GM13976 (cell line): Measurements from ENCODE around the gene TARDBP.
A peak's percentile ranks its signal among the peaks of the same experiment; 100 is the strongest.
"Not testable (repeated sequence)": the region's sequence is repeated elsewhere in the genome, so short reads cannot be mapped to it uniquely, and the experiment has no call there.

ENCODE experiments used
- DNase-seq: peaks from one replicate; pipeline ENCODE4 v3.0.0; 2012; ENCODE audit warnings: low spot score
- CTCF ChIP-seq: IDR thresholded peaks from 2 replicates; pipeline ENCODE4 v1.5.1; 2012; ENCODE audit warnings: borderline replicate concordance, mild to moderate bottlenecking; ENCODE audit not compliant: insufficient read depth; ENCODE audit errors: extremely low read depth, missing control alignments, control extremely low read depth
- in situ Hi-C: fragments of 300-500 bp; cut with MboI; formaldehyde crosslinking; loops from one replicate; pipeline ENCODE4 v1.12.0; 2022; ENCODE audit warnings: low sequenced_read_pairs, mixed read lengths, inconsistent platforms; ENCODE audit not compliant: unreplicated experiment

TARDBP gene

GRCh38 chr1:11046270-11046566 is 33.8 kb downstream of the TARDBP start:
- TF ChIP-seq CTCF: no peak
- DNase-seq: peak; percentile 15
- in situ Hi-C loops: no loop called here

- DNase-seq: peak; percentile 19
- in situ Hi-C loops: no loop called here
- no peak for TF ChIP-seq CTCF
Measured at GRCh38 chr1:11046625-11047365, 34.3 kb downstream of the TARDBP start, which contains the start of gene MASP2. TSS of gene MASP2 (minus strand) at chr1:11047239. CDS start at chr1:11047207, 32 bp downstream.

- not testable (repeated sequence) for DNase-seq
- in situ Hi-C loops: loop anchor here (25.0 kb wide), 1 partner anchor 586 kb away; no protein-coding TSS in a partner anchor
Measured at GRCh38 chr1:11051121-11051520, 38.7 kb downstream of the TARDBP start.

GRCh38 chr1:11051781-11052511 is 39.5 kb downstream of the TARDBP start:
- DNase-seq: no peak
- in situ Hi-C loops: loop anchor here (25.0 kb wide), 1 partner anchor 585 kb away; no protein-coding TSS in a partner anchor
- no peak for TF ChIP-seq CTCF

GRCh38 chr1:11052839-11053757 is 40.6 kb downstream of the TARDBP start:
- TF ChIP-seq CTCF: no peak
- in situ Hi-C loops: loop anchor here (25.0 kb wide), 1 partner anchor 584 kb away; no protein-coding TSS in a partner anchor
- DNase-seq: no peak

GRCh38 chr1:11053758-11054137 is 41.3 kb downstream of the TARDBP start:
- in situ Hi-C loops: loop anchor here (25.0 kb wide), 1 partner anchor 584 kb away; no protein-coding TSS in a partner anchor
- DNase-seq: no peak
- TF ChIP-seq CTCF: no peak
